ENCODE measurements around the gene TBC1D1. TPM values are rescaled to one million over a fixed set of nuclear protein-coding genes. Genes with fewer than 3 reads are reported as not detected.

Gene TBC1D1
- total RNA-seq, 1 donor from 2014 or later, result 96.0 TPM

- Histone ChIP-seq H3K27ac (no peak overlapping the region), H3K9me3 (no peaks in the 10 kb centered on the region), H3K4me3 (no peak overlapping the region), H3K27me3 (no peaks in the 10 kb centered on the region), H3K36me3 (no peaks in the 10 kb centered on the region), H3K4me1 (peaks cover 33% of the 10 kb centered on the region)
- no peak for DNase-seq (ENCODE audit: extremely low spot score in 2 of 2)
- TF ChIP-seq POLR2AphosphoS5 (IDR thresholded peaks at IDR 0.05; ENCODE audit: insufficient read depth in 1 of 2, low read depth in 1 of 2) (no peak), CTCF (IDR thresholded peaks at IDR 0.05) (no peak), POLR2A (IDR thresholded peaks at IDR 0.05) (no peak)
- intact Hi-C loops (cut with DNase I), result no loop called here
These were observed 189.4 kb downstream of the TBC1D1 start for GRCh38 chr4:38080061-38080974.

GRCh38 chr4:38082021-38082420 lies 191.1 kb downstream of the TBC1D1 start:
- Histone ChIP-seq H3K9me3 (no peaks in the 10 kb centered on the region), H3K27ac (no peak overlapping the region), H3K27me3 (no peaks in the 10 kb centered on the region), H3K4me3 (no peak overlapping the region), H3K36me3 (no peaks in the 10 kb centered on the region), H3K4me1 (peaks cover 33% of the 10 kb centered on the region)
- TF ChIP-seq POLR2AphosphoS5 (IDR thresholded peaks at IDR 0.05; ENCODE audit: insufficient read depth in 1 of 2, low read depth in 1 of 2) (no peak), POLR2A (IDR thresholded peaks at IDR 0.05) (no peak), CTCF (IDR thresholded peaks at IDR 0.05) (no peak)
- intact Hi-C loops (cut with DNase I), result no loop called here
- no peak for DNase-seq (ENCODE audit: extremely low spot score in 2 of 2)

GRCh38 chr4:38082424-38083385 lies 191.8 kb downstream of the TBC1D1 start:
- intact Hi-C loops (cut with DNase I), result no loop called here
- TF ChIP-seq POLR2AphosphoS5 (IDR thresholded peaks at IDR 0.05; ENCODE audit: insufficient read depth in 1 of 2, low read depth in 1 of 2) (no peak), POLR2A (IDR thresholded peaks at IDR 0.05) (no peak), CTCF (IDR thresholded peaks at IDR 0.05) (no peak)
- H3K4me1 ChIP-seq, result peaks cover 33% of the 10 kb centered on the region

GRCh38 chr4:38084877-38085711 lies 194.2 kb downstream of the TBC1D1 start:
- DNase-seq (ENCODE audit: extremely low spot score in 2 of 2), result no peak
- Histone ChIP-seq H3K4me3 (no peak overlapping the region), H3K36me3 (peaks cover 0 to 4% of the 10 kb centered on the region in 2 donors), H3K4me1 (peaks cover 17% of the 10 kb centered on the region), H3K27me3 (no peaks in the 10 kb centered on the region), H3K27ac (no peak overlapping the region), H3K9me3 (no peaks in the 10 kb centered on the region)
- no peak for TF ChIP-seq CTCF (IDR thresholded peaks at IDR 0.05)
- TF ChIP-seq POLR2AphosphoS5 (IDR thresholded peaks at IDR 0.05; ENCODE audit: insufficient read depth in 1 of 2, low read depth in 1 of 2), result no peak
- TF ChIP-seq POLR2A (IDR thresholded peaks at IDR 0.05), result no peak
- intact Hi-C loops (cut with DNase I), result no loop called here

More at GRCh38 chr4:38082424-38083385, 191.8 kb downstream of the TBC1D1 start:
- no peak overlapping the region for H3K4me3 ChIP-seq
- no peaks in the 10 kb centered on the region for H3K27me3 ChIP-seq
- DNase-seq (ENCODE audit: extremely low spot score in 2 of 2), result no peak
- H3K27ac ChIP-seq, result no peak overlapping the region
- no peaks in the 10 kb centered on the region for H3K36me3 ChIP-seq
- no peaks in the 10 kb centered on the region for H3K9me3 ChIP-seq

Measured in vagina (tissue), 2 donors.